Fibroblast of mammary gland (primary cell): ENCODE measurements around the gene PINLYP.
A peak's percentile ranks its signal among the peaks of the same experiment; 100 is the strongest.
"Not testable (repeated sequence)": the region's sequence is repeated elsewhere in the genome, so short reads cannot be mapped to it uniquely, and the experiment has no call there.

Experiments
- DNase-seq: peaks from one replicate; pipeline ENCODE4 v3.0.0-alpha.2; 2010; ENCODE audit warnings: low read depth
- H3K4me3 ChIP-seq: 2 replicates; pipeline ENCODE4 v1.5.1; 2011; ENCODE audit warnings: low read depth, mild to moderate bottlenecking, low read length, moderate library complexity; ENCODE audit not compliant: control insufficient read depth
- CTCF ChIP-seq: conservative IDR thresholded peaks from 2 replicates; pipeline ENCODE4 v1.5.1; 2011; ENCODE audit warnings: low read depth, low read length, inconsistent platforms; ENCODE audit not compliant: control insufficient read depth, insufficient read depth

Gene PINLYP

DNA sequence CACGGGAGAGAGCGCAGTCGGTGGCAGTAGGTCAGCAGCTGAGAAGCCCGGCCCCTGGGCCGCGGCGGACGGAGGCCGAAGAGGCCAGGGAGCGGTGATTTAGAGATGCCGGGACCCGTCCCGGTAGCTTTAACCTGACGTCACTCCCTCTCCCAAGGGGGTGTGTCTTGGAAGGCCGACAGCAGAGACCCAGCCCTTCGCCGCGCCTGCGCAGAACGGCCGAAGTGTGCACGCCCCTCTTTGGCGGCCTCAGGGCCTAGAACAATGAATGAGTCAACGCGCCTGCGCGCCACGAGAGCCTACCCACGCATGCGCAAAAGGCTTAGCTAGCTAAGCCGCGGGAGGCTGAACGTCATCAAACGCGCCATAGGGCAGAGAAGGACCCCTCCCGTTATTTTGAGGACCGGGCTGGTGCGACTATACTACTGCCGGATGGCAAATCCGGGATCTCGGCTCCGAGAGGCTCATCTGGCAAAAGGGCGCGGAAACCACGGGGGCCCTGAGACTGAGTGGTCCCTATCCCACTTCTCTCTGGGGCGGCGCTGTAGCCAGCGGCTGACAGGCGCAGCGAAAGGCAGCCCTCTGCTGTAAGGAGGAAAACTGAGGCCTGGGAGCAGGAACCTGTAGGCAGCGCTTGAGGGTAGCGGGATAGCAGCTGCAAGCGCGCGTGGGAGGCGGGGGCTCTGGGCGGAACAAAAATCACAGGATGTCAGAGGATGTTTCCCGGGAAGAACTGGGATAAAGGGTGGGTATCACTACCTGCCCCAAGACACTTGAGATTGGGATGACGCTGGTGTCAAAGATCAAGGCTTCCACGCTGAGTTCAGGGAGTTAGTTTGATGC, 20.6 kb downstream of the PINLYP start, which contains the start of the genes IRGQ and ZNF576:
IRGQ (minus strand) TSS at position 136 of the 843 bp plus-strand sequence. CDS start 796 bp downstream, outside the sequence.
ZNF576 (plus strand) TSS at position 597 of the 843 bp plus-strand sequence. CDS start 514 bp downstream, outside the sequence.
- no peak for TF ChIP-seq CTCF

GRCh38 chr19:43596842-43597461, 21.4 kb downstream of the PINLYP start:
- peak overlapping the region; percentile 86 for H3K4me3 ChIP-seq
- no peak for TF ChIP-seq CTCF
- no peak for DNase-seq

More for the DNA sequence above, 20.6 kb downstream of the PINLYP start, which contains the start of the genes IRGQ and ZNF576:
- H3K4me3 ChIP-seq = peak within 1 kb of the TSS; percentile 86
- DNase-seq = peak; percentile 99

GRCh38 chr19:43597876-43598275, 22.3 kb downstream of the PINLYP start:
- TF ChIP-seq CTCF = no peak
- peak overlapping the region; percentile 86 for H3K4me3 ChIP-seq
- no peak for DNase-seq

DNA sequence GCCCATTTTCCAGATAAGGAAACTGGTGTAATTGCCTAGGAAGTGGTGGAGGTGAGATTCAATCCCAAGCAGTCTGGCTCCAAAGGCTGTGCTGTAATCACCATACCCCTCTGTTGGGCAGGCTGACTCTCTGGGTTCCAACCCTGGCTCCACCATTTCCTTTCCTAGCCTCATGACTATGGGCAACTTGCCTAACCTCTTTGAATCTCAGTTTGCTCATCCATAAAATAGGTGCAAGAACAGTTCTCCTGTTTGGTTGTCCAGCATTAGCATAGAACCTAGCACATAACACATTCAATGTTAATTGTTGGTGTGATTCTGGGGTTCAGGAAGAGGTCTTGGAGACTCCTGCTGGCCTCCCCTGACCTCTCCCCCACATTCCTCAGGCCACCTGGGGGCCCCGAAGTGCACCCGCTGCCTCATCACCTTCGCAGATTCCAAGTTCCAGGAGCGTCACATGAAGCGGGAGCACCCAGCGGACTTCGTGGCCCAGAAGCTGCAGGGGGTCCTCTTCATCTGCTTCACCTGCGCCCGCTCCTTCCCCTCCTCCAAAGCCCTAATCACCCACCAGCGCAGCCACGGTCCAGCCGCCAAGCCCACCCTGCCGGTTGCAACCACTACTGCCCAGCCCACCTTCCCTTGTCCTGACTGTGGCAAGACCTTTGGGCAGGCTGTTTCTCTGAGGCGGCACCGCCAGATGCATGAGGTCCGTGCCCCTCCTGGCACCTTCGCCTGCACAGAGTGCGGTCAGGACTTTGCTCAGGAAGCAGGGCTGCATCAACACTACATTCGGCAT, 23.0 kb downstream of the PINLYP start:
- no peak for TF ChIP-seq CTCF
- no peak for DNase-seq
- no peak overlapping the region for H3K4me3 ChIP-seq

DNA sequence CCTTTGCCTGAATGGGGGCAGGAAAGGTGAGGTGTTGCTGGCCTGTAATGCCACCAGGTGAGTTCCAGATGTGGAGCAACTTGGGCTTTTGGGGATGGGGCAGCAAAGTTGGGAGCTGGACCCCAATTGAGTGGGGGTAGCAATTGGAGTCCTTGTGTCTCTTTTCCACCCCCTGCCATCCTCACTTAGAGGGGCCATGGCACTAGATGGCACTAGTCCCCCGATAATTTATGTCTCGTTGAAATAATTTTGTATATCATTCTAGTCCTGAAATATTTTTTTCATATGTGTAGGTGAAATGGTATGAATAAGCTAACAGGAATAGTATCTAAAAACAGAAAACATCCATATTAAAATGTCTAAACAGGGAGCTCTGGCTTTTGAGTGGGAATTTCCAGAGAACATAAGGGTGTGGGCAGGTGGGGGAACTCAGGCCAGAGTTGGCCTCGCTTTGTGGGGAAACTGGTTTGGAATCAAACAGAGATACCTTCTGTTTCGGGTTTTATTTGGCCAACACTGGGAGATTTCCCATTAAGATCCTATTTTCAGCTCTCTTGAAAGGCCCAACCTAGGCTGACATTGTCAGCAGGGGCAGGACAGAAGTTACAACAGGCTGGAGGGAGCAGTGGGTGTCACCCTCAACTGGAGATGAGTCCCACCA, 24.2 kb downstream of the PINLYP start:
- no peak for TF ChIP-seq CTCF
- no peak overlapping the region for H3K4me3 ChIP-seq
- DNase-seq = no peak

DNA sequence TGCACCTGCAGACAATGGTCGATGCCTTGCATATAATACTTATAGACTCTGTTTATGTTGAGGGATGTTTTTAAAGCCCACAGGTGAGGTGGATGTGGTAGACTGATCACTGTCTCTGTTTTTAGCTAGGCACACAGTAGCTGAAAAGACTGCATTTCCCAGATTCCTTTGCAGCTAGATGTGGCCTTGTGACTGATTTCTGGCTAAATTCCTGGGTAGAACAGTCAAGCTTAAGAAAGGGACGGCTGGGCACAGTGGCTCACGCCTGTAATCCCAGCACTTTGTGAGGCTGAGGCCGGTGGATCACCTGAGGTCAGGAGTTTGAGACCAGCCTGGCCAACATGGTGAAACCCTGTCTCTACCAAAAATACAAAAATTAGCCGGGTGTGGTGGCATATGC, 24.7 kb downstream of the PINLYP start:
- DNase-seq, H3K4me3 ChIP-seq: not testable (repeated sequence)
